NCI-H82 (cell line): ENCODE measurements around the gene IGDCC3.

Source experiments
- DNase-seq: peaks from one replicate; lab custom pipeline; 2025; lab: John Stamatoyannopoulos, UW

Gene IGDCC3

GRCh38 chr15:65328506-65329287 is 49.1 kb downstream of the IGDCC3 start:
- DNase-seq, result no peak

- DNase-seq, result no peak
Measured at GRCh38 chr15:65327651-65328393, 50.0 kb downstream of the IGDCC3 start.

GRCh38 chr15:65326818-65327217 is 51.0 kb downstream of the IGDCC3 start:
- DNase-seq, result no peak

- DNase-seq, result peak; percentile 31
Measured at GRCh38 chr15:65326117-65326526, 51.7 kb downstream of the IGDCC3 start.

GRCh38 chr15:65323071-65323511 is 54.7 kb downstream of the IGDCC3 start:
- DNase-seq, result peak; percentile 86

GRCh38 chr15:65318870-65319356 is 58.9 kb downstream of the IGDCC3 start:
- DNase-seq, result peak; percentile 93

GRCh38 chr15:65312400-65312916 is 65.3 kb downstream of the IGDCC3 start:
- no peak for DNase-seq

- no peak for DNase-seq
Measured at GRCh38 chr15:65311760-65312159, 66.0 kb downstream of the IGDCC3 start.

- no peak for DNase-seq
Measured at GRCh38 chr15:65310431-65311137, 67.2 kb downstream of the IGDCC3 start.

- no peak for DNase-seq
Measured at GRCh38 chr15:65309882-65310418, 67.9 kb downstream of the IGDCC3 start.

GRCh38 chr15:65307978-65308377 is 69.8 kb downstream of the IGDCC3 start:
- no peak for DNase-seq

- peak; percentile 62 for DNase-seq
Measured at GRCh38 chr15:65306551-65306950, 71.3 kb downstream of the IGDCC3 start.

GRCh38 chr15:65305776-65306175 is 72.0 kb downstream of the IGDCC3 start:
- DNase-seq, result peak; percentile 27

- DNase-seq, result no peak
Measured at GRCh38 chr15:65305150-65305758, 72.5 kb downstream of the IGDCC3 start.

- peak; percentile 98 for DNase-seq
Measured at GRCh38 chr15:65304381-65305149, 73.2 kb downstream of the IGDCC3 start, which contains the start of gene RNU5B-1. TSS of gene RNU5B-1 (plus strand) at chr15:65304677.

- peak; percentile 69 for DNase-seq
Measured at GRCh38 chr15:65303687-65304380, 74.0 kb downstream of the IGDCC3 start.

- no peak for DNase-seq
Measured at GRCh38 chr15:65302061-65302460, 75.7 kb downstream of the IGDCC3 start.

- DNase-seq, result no peak
Measured at GRCh38 chr15:65300924-65301441, 76.8 kb downstream of the IGDCC3 start.

- no peak for DNase-seq
Measured at GRCh38 chr15:65298731-65299130, 79.1 kb downstream of the IGDCC3 start.
